HEK293T (cell line): ENCODE data around the gene MUL1.

Experiments used
- ARNT ChIP-seq: fragments of 450-650 bp; IDR thresholded peaks from 2 replicates; pipeline ENCODE4 v1.6.1; 2017; ENCODE audit warnings: mild to moderate bottlenecking
- L3MBTL2 ChIP-seq: fragments of 450-650 bp; conservative IDR thresholded peaks from 2 replicates; pipeline ENCODE4 v1.6.1; 2016; ENCODE audit warnings: mild to moderate bottlenecking
- SP1 ChIP-seq: fragments of 450-650 bp; IDR thresholded peaks from 2 replicates; pipeline ENCODE4 v1.6.1; 2017

GRCh38 chr1:20497506-20497905 lies 10.4 kb downstream of the MUL1 start:
- TF ChIP-seq ARNT, result no peak
- TF ChIP-seq SP1, result no peak
- TF ChIP-seq L3MBTL2, result no peak
